PC-3 (cell line): ENCODE data around the gene IGFALS. TPM values are rescaled to one million over a fixed set of nuclear protein-coding genes. Genes with fewer than 3 reads are reported as not detected.
A peak's percentile ranks its signal among the peaks of the same experiment; 100 is the strongest.

Source experiments
- ATAC-seq: fragments of 200-7000 bp; cut with Tn5 transposase; 2 replicates; pipeline ENCODE4 v1.9.1; 2020; ENCODE audit warnings: mild to moderate bottlenecking, moderate library complexity
- BruUV-seq: library from RNA; stranded (reverse); fragments of 400-500 nt; replicated peaks from 2 replicates; lab custom pipeline; 2021; lab: Mats Ljungman, UMichigan
- CTCF ChIA-PET: fragments of 300-600 bp; sonication (Branson Sonifier 250); formaldehyde crosslinking; loops from one replicate; lab custom pipeline; 2022; ENCODE audit warnings: antibody characterized with exemption; lab: Charles Lee
- POLR2A ChIA-PET: fragments of 300-600 bp; sonication (Branson Sonifier 250); formaldehyde crosslinking; loops from one replicate; lab custom pipeline; 2022; ENCODE audit warnings: antibody characterized with exemption; ENCODE audit not compliant: unreplicated experiment; lab: Charles Lee
- DNase-seq: peaks from one replicate; pipeline ENCODE4 v3.0.0-alpha.2; 2015
- H2AFZ ChIP-seq: fragments of 300-600 bp; sonication (generic); 2 replicates; pipeline ENCODE4 v1.6.0; 2016; ENCODE audit warnings: antibody characterized with exemption, low read length
- H3F3A ChIP-seq: fragments of 300-600 bp; sonication (generic); one replicate; pipeline ENCODE4 v1.6.0; 2017; ENCODE audit warnings: antibody characterized with exemption, low read length, control low read depth, mild to moderate bottlenecking; ENCODE audit not compliant: unreplicated experiment
- H3K27ac ChIP-seq: fragments of 300-600 bp; sonication (generic); 2 replicates; pipeline ENCODE4 v1.5.1; 2016; ENCODE audit warnings: mild to moderate bottlenecking, low read length
- H3K27me3 ChIP-seq: fragments of 300-600 bp; sonication (generic); 2 replicates; pipeline ENCODE4 v1.6.1; 2016; ENCODE audit warnings: low read length, mixed read lengths
- H3K36me3 ChIP-seq: fragments of 300-600 bp; sonication (generic); 2 replicates; pipeline ENCODE4 v1.6.1; 2016; ENCODE audit warnings: low read depth, mixed run types, low read length, mixed read lengths
- H3K4me1 ChIP-seq: fragments of 300-600 bp; sonication (generic); 2 replicates; pipeline ENCODE4 v1.5.1; 2016; ENCODE audit warnings: low read length; ENCODE audit not compliant: insufficient read depth
- H3K4me2 ChIP-seq: fragments of 300-600 bp; sonication (generic); 2 replicates; pipeline ENCODE4 v1.6.0; 2016; ENCODE audit warnings: low read length
- H3K4me3 ChIP-seq: fragments of 300-600 bp; sonication (generic); 2 replicates; pipeline ENCODE4 v1.5.1; 2016; ENCODE audit warnings: mild to moderate bottlenecking, low read length, mixed read lengths
- H3K79me2 ChIP-seq: fragments of 300-600 bp; sonication (generic); 2 replicates; pipeline ENCODE4 v1.6.1; 2017; ENCODE audit warnings: low read length, mixed read lengths
- H3K9ac ChIP-seq: fragments of 300-600 bp; sonication (generic); 2 replicates; pipeline ENCODE4 v1.6.0; 2016; ENCODE audit warnings: mild to moderate bottlenecking, low read length
- H3K9me2 ChIP-seq: fragments of 300-600 bp; sonication (generic); replicated peaks from 2 replicates; pipeline ENCODE4 v1.6.1; 2016; ENCODE audit warnings: mixed run types, low read length, mixed read lengths
- H3K9me3 ChIP-seq: fragments of 300-600 bp; sonication (generic); 2 replicates; pipeline ENCODE4 v1.6.1; 2016; ENCODE audit warnings: low read length, mixed read lengths
- H4K20me1 ChIP-seq: fragments of 300-600 bp; sonication (generic); 2 replicates; pipeline ENCODE4 v1.6.1; 2016; ENCODE audit warnings: low read length, mixed read lengths
- EZH2 ChIP-seq: fragments of 300-600 bp; sonication (generic); IDR thresholded peaks from one replicate; pipeline ENCODE4 v1.6.1; 2017; ENCODE audit warnings: antibody characterized with exemption, mild to moderate bottlenecking, low read length; ENCODE audit not compliant: unreplicated experiment
- EZH2phosphoT487 ChIP-seq: fragments of 300-600 bp; sonication (generic); IDR thresholded peaks from 2 replicates; pipeline ENCODE4 v1.6.1; 2018; ENCODE audit warnings: mild to moderate bottlenecking, antibody characterized with exemption, low read length, borderline replicate concordance
- intact Hi-C: fragments of 100-400 bp; cut with micrococcal nuclease; formaldehyde crosslinking; loops from 2 replicates; pipeline ENCODE4 v1.9.0; 2023
- total RNA-seq: library from RNA; depleted of rRNA; stranded (reverse); fragments of >200 nt; gene quantifications from 2 replicates; pipeline ENCODE4 v1.2.3, GENCODE V29; 2014
- TF ChIP-seq, protein P1 (sequence below): fragments of 300-600 bp; sonication (generic); conservative IDR thresholded peaks from 2 replicates; pipeline ENCODE4 v1.5.1; 2017; ENCODE audit warnings: antibody characterized with exemption, low read depth, mild to moderate bottlenecking, low read length

IGFALS gene
- total RNA-seq, 1 experiment from 2014 or later = not detected

DNA sequence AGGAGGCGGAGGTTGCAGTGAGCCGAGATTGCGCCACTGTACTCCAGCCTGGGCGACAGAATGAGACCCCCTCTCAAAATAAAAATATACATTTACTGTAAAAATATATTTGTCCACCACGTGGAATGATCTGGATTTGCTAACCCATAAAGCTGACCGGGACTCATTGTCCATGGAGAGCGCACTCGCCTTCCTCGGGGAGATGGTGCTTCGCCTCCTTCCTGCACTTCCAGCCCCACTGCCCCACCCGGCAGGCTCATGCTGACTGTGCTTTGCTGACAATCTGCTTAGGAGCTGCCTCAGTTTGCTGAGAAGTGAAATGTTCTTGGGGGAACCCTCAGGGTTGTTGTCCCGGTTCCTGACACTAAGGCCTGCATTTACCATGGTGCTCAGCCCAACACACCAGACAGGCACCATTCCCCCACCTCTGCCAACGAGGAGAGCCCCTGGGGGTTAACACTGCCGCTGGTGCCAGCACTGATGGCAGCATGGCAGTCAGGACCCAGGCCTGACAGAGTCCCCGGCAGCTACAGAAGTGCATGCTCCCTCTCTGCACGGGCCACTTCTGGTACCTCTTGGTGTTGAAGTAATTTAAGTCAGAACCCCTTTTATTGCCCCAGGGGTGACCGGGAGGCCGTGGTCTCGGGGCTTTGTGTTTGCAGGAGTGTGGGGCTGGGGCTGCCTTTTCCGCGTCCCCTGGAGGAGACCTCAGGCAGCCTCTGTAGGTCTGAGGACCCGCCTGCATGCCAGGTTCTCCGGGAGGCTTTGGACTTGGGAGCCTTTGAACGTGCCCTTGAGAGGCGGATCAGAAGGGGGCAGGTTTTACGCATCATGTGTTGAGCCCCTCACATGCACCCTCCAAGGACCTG, 8.3 kb downstream of the IGFALS start:
- Histone ChIP-seq H3K36me3 (no peaks in the 10 kb centered on the region), H3K4me2 (no peak overlapping the region), H3F3A (no peaks in the 10 kb centered on the region), H3K4me3 (no peak overlapping the region), H3K27ac (no peak overlapping the region), H2AFZ (no peak overlapping the region), H3K9me2 (no peaks in the 10 kb centered on the region), H4K20me1 (no peaks in the 10 kb centered on the region), H3K9me3 (no peaks in the 10 kb centered on the region), H3K79me2 (peaks cover 49% of the 10 kb centered on the region), H3K27me3 (no peaks in the 10 kb centered on the region), H3K4me1 (peaks cover 11% of the 10 kb centered on the region; the same call in 1 of the 2 replicates), H3K9ac (no peak overlapping the region)
- no peak for ATAC-seq
- no peak for DNase-seq
- CTCF ChIA-PET = interaction anchor here (0.7 kb wide), 1 partner anchor 429 kb away, joined by 3 read pairs; the partner anchor contains the start of gene PGP
- intact Hi-C loops = no loop called here
- POLR2A ChIA-PET = no interaction called here
- BruUV-seq = no TSS peak
- TF ChIP-seq EZH2 (no peak), EZH2phosphoT487 (no peak)
- TF ChIP-seq, protein P1, sequence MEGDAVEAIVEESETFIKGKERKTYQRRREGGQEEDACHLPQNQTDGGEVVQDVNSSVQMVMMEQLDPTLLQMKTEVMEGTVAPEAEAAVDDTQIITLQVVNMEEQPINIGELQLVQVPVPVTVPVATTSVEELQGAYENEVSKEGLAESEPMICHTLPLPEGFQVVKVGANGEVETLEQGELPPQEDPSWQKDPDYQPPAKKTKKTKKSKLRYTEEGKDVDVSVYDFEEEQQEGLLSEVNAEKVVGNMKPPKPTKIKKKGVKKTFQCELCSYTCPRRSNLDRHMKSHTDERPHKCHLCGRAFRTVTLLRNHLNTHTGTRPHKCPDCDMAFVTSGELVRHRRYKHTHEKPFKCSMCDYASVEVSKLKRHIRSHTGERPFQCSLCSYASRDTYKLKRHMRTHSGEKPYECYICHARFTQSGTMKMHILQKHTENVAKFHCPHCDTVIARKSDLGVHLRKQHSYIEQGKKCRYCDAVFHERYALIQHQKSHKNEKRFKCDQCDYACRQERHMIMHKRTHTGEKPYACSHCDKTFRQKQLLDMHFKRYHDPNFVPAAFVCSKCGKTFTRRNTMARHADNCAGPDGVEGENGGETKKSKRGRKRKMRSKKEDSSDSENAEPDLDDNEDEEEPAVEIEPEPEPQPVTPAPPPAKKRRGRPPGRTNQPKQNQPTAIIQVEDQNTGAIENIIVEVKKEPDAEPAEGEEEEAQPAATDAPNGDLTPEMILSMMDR = no peak

GRCh38 chr16:1782408-1783264, 10.9 kb downstream of the IGFALS start, which contains the start of the genes NUBP2 and SPSB3:
Gene NUBP2 (plus strand): TSS chr16:1782960. CDS start chr16:1783021, 61 bp downstream.
Gene SPSB3 (minus strand): TSS chr16:1782571. CDS start chr16:1781483, 1,088 bp downstream.
- H3K36me3 ChIP-seq = no peaks in the 10 kb centered on the region
- POLR2A ChIA-PET = interaction anchor here (0.6 to 1.1 kb wide), 7 partner anchors 8 to 1237 kb away, joined by 3 to 26 read pairs (median 7); partner anchors contain the start of genes EME2, JPT2, MRPS34 and RPS2
- DNase-seq (peak; percentile 98), ATAC-seq (peak; percentile 85)
- intact Hi-C loops = no loop called here
- no peaks in the 10 kb centered on the region for H3K9me3 ChIP-seq
- no peaks in the 10 kb centered on the region for H4K20me1 ChIP-seq
- CTCF ChIA-PET = interaction anchor here (0.7 kb wide), 1 partner anchor 77 kb away, joined by 3 read pairs; the partner anchor contains the start of gene MAPK8IP3
- peaks cover 49% of the 10 kb centered on the region for H3K79me2 ChIP-seq
- peak within 1 kb of the TSS; percentile 93 for H3K4me2 ChIP-seq
- H3K27me3 ChIP-seq = no peaks in the 10 kb centered on the region
- no peaks in the 10 kb centered on the region for H3K9me2 ChIP-seq
- H3K4me3 ChIP-seq = peak within 1 kb of the TSS; percentile 89
- no peak within 1 kb of the TSS for H3K27ac ChIP-seq
- peak within 1 kb of the TSS; percentile 42; the same call in 1 of the 2 replicates for H2AFZ ChIP-seq
- H3K4me1 ChIP-seq = peaks cover 11% of the 10 kb centered on the region; the same call in 1 of the 2 replicates
- H3K9ac ChIP-seq = peak within 1 kb of the TSS; percentile 86
- TF ChIP-seq EZH2 (no peak), EZH2phosphoT487 (no peak)
- TF ChIP-seq, protein P1 = no peak
- H3F3A ChIP-seq = no peaks in the 10 kb centered on the region
- no TSS peak for BruUV-seq
